ENCODE data around the gene DOCK11.

The DOCK11 gene

DNA sequence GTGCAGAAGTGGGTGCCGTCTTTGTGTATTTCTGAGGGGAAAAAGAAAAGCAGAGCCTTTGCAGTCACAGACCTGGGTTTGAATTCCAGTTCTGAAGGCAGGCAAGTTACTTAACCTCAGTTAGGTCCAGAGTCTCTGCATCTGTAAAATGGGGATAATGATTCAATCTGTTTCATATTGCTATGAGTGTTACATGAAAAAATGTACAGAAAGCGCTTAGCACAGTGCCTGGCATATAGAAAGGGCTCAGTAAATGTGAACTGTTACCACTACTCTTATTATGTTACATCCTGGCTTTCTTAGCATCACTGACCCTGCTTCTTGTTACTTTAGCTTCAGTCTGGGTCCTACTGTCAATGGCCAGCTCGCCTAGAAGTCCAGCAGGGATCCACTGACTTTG, 45.9 kb downstream of the DOCK11 start:
- TF ChIP-seq, protein P1, sequence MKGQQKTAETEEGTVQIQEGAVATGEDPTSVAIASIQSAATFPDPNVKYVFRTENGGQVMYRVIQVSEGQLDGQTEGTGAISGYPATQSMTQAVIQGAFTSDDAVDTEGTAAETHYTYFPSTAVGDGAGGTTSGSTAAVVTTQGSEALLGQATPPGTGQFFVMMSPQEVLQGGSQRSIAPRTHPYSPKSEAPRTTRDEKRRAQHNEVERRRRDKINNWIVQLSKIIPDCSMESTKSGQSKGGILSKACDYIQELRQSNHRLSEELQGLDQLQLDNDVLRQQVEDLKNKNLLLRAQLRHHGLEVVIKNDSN (IDR thresholded peaks at IDR 0.05), result no peak
- TF ChIP-seq FOXM1 (IDR thresholded peaks at IDR 0.05; ENCODE audit: borderline replicate concordance, low read depth) (no peak), EGR1 (IDR thresholded peaks at IDR 0.05) (no peak), TEAD4 (IDR thresholded peaks at IDR 0.05) (no peak), YY1 (IDR thresholded peaks at IDR 0.05; ENCODE audit: low read depth) (no peak), EP300 (IDR thresholded peaks at IDR 0.05; ENCODE audit: borderline replicate concordance) (no peak), TCF12 (IDR thresholded peaks at IDR 0.05; ENCODE audit: low read depth) (no peak), CREB1 (IDR thresholded peaks at IDR 0.05; ENCODE audit: low read depth) (no peak), TAF1 (IDR thresholded peaks at IDR 0.05; ENCODE audit: low read depth) (no peak), CEBPB (IDR thresholded peaks at IDR 0.05) (no peak)

DNA sequence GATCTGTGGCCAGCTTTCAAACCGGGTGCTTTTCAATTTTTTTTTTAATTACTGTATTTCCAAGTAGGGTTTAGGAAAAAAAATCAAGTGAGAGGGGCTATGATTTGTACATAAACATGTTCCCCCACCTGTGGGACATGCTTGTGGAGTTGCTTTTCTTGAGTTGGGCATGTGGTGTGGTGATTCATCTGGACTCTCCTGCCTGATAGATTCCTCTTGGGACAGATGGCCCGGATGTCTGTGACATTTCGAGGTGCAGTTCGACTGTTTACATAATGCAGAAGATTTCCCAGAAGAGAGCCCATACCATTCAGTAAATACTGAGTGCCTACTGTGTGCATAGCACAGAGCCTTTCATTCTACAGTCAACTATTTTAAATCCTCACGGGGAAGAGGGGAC, 49.9 kb downstream of the DOCK11 start:
- TF ChIP-seq TEAD4 (IDR thresholded peaks at IDR 0.05) (no peak), EP300 (IDR thresholded peaks at IDR 0.05; ENCODE audit: borderline replicate concordance) (no peak), YY1 (IDR thresholded peaks at IDR 0.05; ENCODE audit: low read depth) (no peak), RAD21 (IDR thresholded peaks at IDR 0.05; ENCODE audit: low read depth) (no peak), TCF12 (IDR thresholded peaks at IDR 0.05; ENCODE audit: low read depth) (no peak), NFIC (IDR thresholded peaks at IDR 0.05) (no peak), TAF1 (IDR thresholded peaks at IDR 0.05; ENCODE audit: low read depth) (no peak)
- TF ChIP-seq, protein P2, sequence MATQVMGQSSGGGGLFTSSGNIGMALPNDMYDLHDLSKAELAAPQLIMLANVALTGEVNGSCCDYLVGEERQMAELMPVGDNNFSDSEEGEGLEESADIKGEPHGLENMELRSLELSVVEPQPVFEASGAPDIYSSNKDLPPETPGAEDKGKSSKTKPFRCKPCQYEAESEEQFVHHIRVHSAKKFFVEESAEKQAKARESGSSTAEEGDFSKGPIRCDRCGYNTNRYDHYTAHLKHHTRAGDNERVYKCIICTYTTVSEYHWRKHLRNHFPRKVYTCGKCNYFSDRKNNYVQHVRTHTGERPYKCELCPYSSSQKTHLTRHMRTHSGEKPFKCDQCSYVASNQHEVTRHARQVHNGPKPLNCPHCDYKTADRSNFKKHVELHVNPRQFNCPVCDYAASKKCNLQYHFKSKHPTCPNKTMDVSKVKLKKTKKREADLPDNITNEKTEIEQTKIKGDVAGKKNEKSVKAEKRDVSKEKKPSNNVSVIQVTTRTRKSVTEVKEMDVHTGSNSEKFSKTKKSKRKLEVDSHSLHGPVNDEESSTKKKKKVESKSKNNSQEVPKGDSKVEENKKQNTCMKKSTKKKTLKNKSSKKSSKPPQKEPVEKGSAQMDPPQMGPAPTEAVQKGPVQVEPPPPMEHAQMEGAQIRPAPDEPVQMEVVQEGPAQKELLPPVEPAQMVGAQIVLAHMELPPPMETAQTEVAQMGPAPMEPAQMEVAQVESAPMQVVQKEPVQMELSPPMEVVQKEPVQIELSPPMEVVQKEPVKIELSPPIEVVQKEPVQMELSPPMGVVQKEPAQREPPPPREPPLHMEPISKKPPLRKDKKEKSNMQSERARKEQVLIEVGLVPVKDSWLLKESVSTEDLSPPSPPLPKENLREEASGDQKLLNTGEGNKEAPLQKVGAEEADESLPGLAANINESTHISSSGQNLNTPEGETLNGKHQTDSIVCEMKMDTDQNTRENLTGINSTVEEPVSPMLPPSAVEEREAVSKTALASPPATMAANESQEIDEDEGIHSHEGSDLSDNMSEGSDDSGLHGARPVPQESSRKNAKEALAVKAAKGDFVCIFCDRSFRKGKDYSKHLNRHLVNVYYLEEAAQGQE (IDR thresholded peaks at IDR 0.05; ENCODE audit: low read depth), result no peak
- TF ChIP-seq, protein P1 (IDR thresholded peaks at IDR 0.05), result no peak

DNA sequence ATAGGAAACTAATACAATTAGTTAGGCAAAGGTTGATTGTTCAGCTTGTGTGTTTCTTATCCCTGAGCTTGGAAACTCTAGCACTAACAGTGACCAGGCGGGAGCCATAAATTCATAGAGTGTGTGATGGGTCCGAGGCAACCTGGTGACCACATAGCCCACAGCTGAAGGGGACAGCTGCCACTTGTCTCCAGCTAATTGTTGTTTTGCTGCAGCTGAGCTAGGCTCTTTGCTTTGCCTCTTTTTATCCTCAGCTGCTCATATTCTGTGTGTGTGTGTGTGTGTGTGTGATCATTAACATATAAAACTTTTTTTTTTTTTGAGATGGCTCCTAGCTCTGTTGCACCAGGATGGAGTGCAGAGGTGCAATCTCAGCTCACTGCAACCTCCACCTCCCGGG, 53.2 kb downstream of the DOCK11 start:
- TF ChIP-seq CREB1 (IDR thresholded peaks at IDR 0.05; ENCODE audit: low read depth) (no peak), NFIC (IDR thresholded peaks at IDR 0.05) (no peak), MAX (IDR thresholded peaks at IDR 0.05) (no peak), EGR1 (IDR thresholded peaks at IDR 0.05) (no peak), RAD21 (IDR thresholded peaks at IDR 0.05; ENCODE audit: low read depth) (no peak), FOXM1 (IDR thresholded peaks at IDR 0.05; ENCODE audit: borderline replicate concordance, low read depth) (no peak), EP300 (IDR thresholded peaks at IDR 0.05; ENCODE audit: borderline replicate concordance) (no peak), ZBTB7A (IDR thresholded peaks at IDR 0.05; ENCODE audit: low read depth) (no peak), TCF12 (IDR thresholded peaks at IDR 0.05; ENCODE audit: low read depth) (no peak), CEBPB (IDR thresholded peaks at IDR 0.05) (no peak), TAF1 (IDR thresholded peaks at IDR 0.05; ENCODE audit: low read depth) (no peak)
- TF ChIP-seq, protein P2 (IDR thresholded peaks at IDR 0.05; ENCODE audit: low read depth), result no peak
- TF ChIP-seq, protein P1 (IDR thresholded peaks at IDR 0.05), result no peak

DNA sequence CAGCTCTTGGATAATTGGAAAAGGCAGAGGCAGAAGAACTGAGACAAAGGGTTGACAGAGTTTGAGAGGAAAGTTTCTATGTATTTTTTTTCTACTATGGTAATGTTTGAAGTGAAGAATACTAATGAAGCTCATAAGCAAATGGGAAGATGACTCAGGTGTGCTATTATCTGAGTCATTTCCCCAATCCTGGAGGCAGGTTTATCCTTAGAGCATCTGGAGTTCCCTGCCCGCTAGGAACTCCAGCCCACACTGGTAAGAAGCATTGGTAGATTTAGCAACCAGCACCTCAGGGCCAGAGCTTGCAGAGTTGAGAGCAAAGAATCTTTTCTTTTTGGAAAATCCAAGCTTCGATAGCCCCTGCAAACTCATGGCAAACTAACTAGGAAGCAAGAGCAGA, 55.2 kb downstream of the DOCK11 start:
- TF ChIP-seq, protein P2 (IDR thresholded peaks at IDR 0.05; ENCODE audit: low read depth), result no peak
- TF ChIP-seq NFIC (IDR thresholded peaks at IDR 0.05) (no peak), TEAD4 (IDR thresholded peaks at IDR 0.05) (no peak), FOXM1 (IDR thresholded peaks at IDR 0.05; ENCODE audit: borderline replicate concordance, low read depth) (no peak), EGR1 (IDR thresholded peaks at IDR 0.05) (no peak), TAF1 (IDR thresholded peaks at IDR 0.05; ENCODE audit: low read depth) (no peak), TCF12 (IDR thresholded peaks at IDR 0.05; ENCODE audit: low read depth) (no peak), YY1 (IDR thresholded peaks at IDR 0.05; ENCODE audit: low read depth) (no peak), CREB1 (IDR thresholded peaks at IDR 0.05; ENCODE audit: low read depth) (no peak), EP300 (IDR thresholded peaks at IDR 0.05; ENCODE audit: borderline replicate concordance) (no peak), MAX (IDR thresholded peaks at IDR 0.05) (no peak)
